Breast epithelium (tissue), 3 donors: ENCODE data around the gene HES3.

Experiments
- CTCF ChIP-seq, 3 donors: fragments of 450-650 bp; IDR thresholded peaks; one replicate each; pipeline ENCODE4 v1.5.1; 2016 to 2017; ENCODE audit warnings: antibody characterized with exemption in 3 of 3, mild to moderate bottlenecking in 3 of 3, moderate library complexity in 3 of 3
- POLR2A ChIP-seq: fragments of 450-650 bp; IDR thresholded peaks from one replicate; pipeline ENCODE4 v1.6.1; 2016; ENCODE audit warnings: antibody characterized with exemption, mild to moderate bottlenecking, moderate library complexity

GRCh38 chr1:6234502-6235295, 9.3 kb upstream of the HES3 start:
- TF ChIP-seq POLR2A (no peak), CTCF (IDR thresholded peaks at IDR 0.05) (no peak)
